HG03521 (cell line): ENCODE results near the gene CYB5D1.
"Not testable (repeated sequence)": the region's sequence is repeated elsewhere in the genome, so short reads cannot be mapped to it uniquely, and the experiment has no call there.

Experiments used
- ATAC-seq: cut with Tn5 transposase; IDR thresholded peaks from one replicate; pipeline ENCODE4 v1.9.1; 2021; ENCODE audit warnings: mild to moderate bottlenecking, moderate library complexity; ENCODE audit not compliant: unreplicated experiment

Gene CYB5D1

GRCh38 chr17:7856011-7856810 lies 1.6 kb upstream of the CYB5D1 start:
- no peak for ATAC-seq

- peak; percentile 72 for ATAC-seq
Observed at GRCh38 chr17:7856811-7857712, 741 bp upstream of the CYB5D1 start, which contains the start of gene NAA38. Gene NAA38 (minus strand): TSS chr17:7857559. CDS start chr17:7857463, 96 bp downstream.

GRCh38 chr17:7858522-7858810 lies 663 bp downstream of the CYB5D1 start:
- no peak for ATAC-seq

GRCh38 chr17:7859028-7859427 lies 1.2 kb downstream of the CYB5D1 start:
- no peak for ATAC-seq

- no peak for ATAC-seq
Observed at GRCh38 chr17:7862692-7863437, 5.1 kb downstream of the CYB5D1 start.

- ATAC-seq, result not testable (repeated sequence)
Observed at GRCh38 chr17:7864384-7864783, 6.6 kb downstream of the CYB5D1 start.

- ATAC-seq, result no peak
Observed at GRCh38 chr17:7864995-7865650, 7.3 kb downstream of the CYB5D1 start.

GRCh38 chr17:7867881-7868329 lies 10.1 kb downstream of the CYB5D1 start:
- ATAC-seq, result no peak

GRCh38 chr17:7873051-7873450 lies 15.2 kb downstream of the CYB5D1 start:
- ATAC-seq, result no peak

- no peak for ATAC-seq
Observed at GRCh38 chr17:7875804-7876370, 18.1 kb downstream of the CYB5D1 start.

- ATAC-seq, result no peak
Observed at GRCh38 chr17:7878234-7878633, 20.4 kb downstream of the CYB5D1 start.

- ATAC-seq, result no peak
Observed at GRCh38 chr17:7880076-7880868, 22.5 kb downstream of the CYB5D1 start.

- no peak for ATAC-seq
Observed at GRCh38 chr17:7881276-7882054, 23.7 kb downstream of the CYB5D1 start.

- ATAC-seq, result no peak
Observed at GRCh38 chr17:7882068-7882467, 24.3 kb downstream of the CYB5D1 start.

- ATAC-seq, result no peak
Observed at GRCh38 chr17:7882629-7883028, 24.8 kb downstream of the CYB5D1 start.

GRCh38 chr17:7883781-7884386 lies 26.1 kb downstream of the CYB5D1 start:
- no peak for ATAC-seq

- ATAC-seq, result peak; percentile 24
Observed at GRCh38 chr17:7884581-7885366, 27.0 kb downstream of the CYB5D1 start.
